Measurements from ENCODE around the gene ENTREP1. TPM values are rescaled to one million over a fixed set of nuclear protein-coding genes. Genes with fewer than 3 reads are reported as not detected.

ENTREP1 gene
- total and polyA plus RNA-seq, 2 of the 4 experiments (the other 2 are of a cell fraction), result not detected

- H4K5ac ChIP-seq (ENCODE audit: low read depth, low read length), result no peak overlapping the region
- H2AK9ac ChIP-seq (replicated peaks; ENCODE audit: low read depth, low read length, poor library complexity), result no peak overlapping the region
- no peak overlapping the region for H2BK120ac ChIP-seq (ENCODE audit: low read depth, low read length)
- no peak overlapping the region for H3K27ac ChIP-seq (ENCODE audit: insufficient read depth, low read length)
- TF ChIP-seq ELK1 (IDR thresholded peaks at IDR 0.05; ENCODE audit: borderline replicate concordance, low read depth, low read length), result no peak
- no peak for TF ChIP-seq SMC3 (IDR thresholded peaks at IDR 0.05; ENCODE audit: low read depth, low read length)
- TF ChIP-seq RCOR1 (IDR thresholded peaks at IDR 0.05; ENCODE audit: insufficient replicate concordance, low read length), result no peak
- TF ChIP-seq, protein P1, sequence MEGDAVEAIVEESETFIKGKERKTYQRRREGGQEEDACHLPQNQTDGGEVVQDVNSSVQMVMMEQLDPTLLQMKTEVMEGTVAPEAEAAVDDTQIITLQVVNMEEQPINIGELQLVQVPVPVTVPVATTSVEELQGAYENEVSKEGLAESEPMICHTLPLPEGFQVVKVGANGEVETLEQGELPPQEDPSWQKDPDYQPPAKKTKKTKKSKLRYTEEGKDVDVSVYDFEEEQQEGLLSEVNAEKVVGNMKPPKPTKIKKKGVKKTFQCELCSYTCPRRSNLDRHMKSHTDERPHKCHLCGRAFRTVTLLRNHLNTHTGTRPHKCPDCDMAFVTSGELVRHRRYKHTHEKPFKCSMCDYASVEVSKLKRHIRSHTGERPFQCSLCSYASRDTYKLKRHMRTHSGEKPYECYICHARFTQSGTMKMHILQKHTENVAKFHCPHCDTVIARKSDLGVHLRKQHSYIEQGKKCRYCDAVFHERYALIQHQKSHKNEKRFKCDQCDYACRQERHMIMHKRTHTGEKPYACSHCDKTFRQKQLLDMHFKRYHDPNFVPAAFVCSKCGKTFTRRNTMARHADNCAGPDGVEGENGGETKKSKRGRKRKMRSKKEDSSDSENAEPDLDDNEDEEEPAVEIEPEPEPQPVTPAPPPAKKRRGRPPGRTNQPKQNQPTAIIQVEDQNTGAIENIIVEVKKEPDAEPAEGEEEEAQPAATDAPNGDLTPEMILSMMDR (conservative IDR thresholded peaks at IDR 0.05; ENCODE audit: low read depth, low read length), result no peak
- TF ChIP-seq CHD1 (IDR thresholded peaks at IDR 0.05; ENCODE audit: low read depth, low read length), result no peak
- TF ChIP-seq MXI1 (IDR thresholded peaks at IDR 0.05; ENCODE audit: borderline replicate concordance, low read depth, low read length), result no peak
- no peak for TF ChIP-seq CEBPB (IDR thresholded peaks at IDR 0.05; ENCODE audit: low read depth, low read length)
- no peak for TF ChIP-seq USF2 (IDR thresholded peaks at IDR 0.05; ENCODE audit: low read depth, low read length)
- no peak for TF ChIP-seq RFX5 (IDR thresholded peaks at IDR 0.05; ENCODE audit: low read depth, low read length)
- TF ChIP-seq RAD21 (IDR thresholded peaks at IDR 0.05; ENCODE audit: low read length), result no peak
- no peak for TF ChIP-seq BHLHE40 (IDR thresholded peaks at IDR 0.05; ENCODE audit: low read depth, low read length)
- no peak for TF ChIP-seq MAZ (IDR thresholded peaks at IDR 0.05; ENCODE audit: borderline replicate concordance, low read depth, low read length)
- TF ChIP-seq FOS (IDR thresholded peaks at IDR 0.05; ENCODE audit: low read depth, low read length), result no peak
- TF ChIP-seq NFE2L2 (IDR thresholded peaks at IDR 0.05; ENCODE audit: low read depth, low read length), result no peak
- TF ChIP-seq POLR2A (IDR thresholded peaks at IDR 0.05; ENCODE audit: low read depth, low read length), result no peak
- no peak for TF ChIP-seq MAFK (IDR thresholded peaks at IDR 0.05; ENCODE audit: low read depth, low read length)
- no peaks in the 10 kb centered on the region for H3K9me3 ChIP-seq (ENCODE audit: control insufficient read depth, insufficient read depth, low read length)
- H3K36me3 ChIP-seq (ENCODE audit: control insufficient read depth, insufficient read depth, low read length), result no peaks in the 10 kb centered on the region
- H3K4me2 ChIP-seq (ENCODE audit: low read depth, low read length), result no peak overlapping the region
- H3K4ac ChIP-seq (ENCODE audit: low read depth, low read length), result no peak overlapping the region
- peaks cover 65% of the 10 kb centered on the region for H3K27me3 ChIP-seq (ENCODE audit: control insufficient read depth, insufficient read depth, low read length)
- no peak overlapping the region for H2BK15ac ChIP-seq (ENCODE audit: low read depth, low read length)
- dilution Hi-C loops (cut with HindIII; ENCODE audit: low sequenced_read_pairs, unreplicated experiment) (no loop called here), in situ Hi-C loops (cut with MboI; ENCODE audit: low sequenced_read_pairs) (no loop called here), intact Hi-C loops (cut with micrococcal nuclease) (no loop called here)
- H3K79me1 ChIP-seq (ENCODE audit: low read depth in 1 of 2, low read length in 2 of 2), result no peaks in the 10 kb centered on the region
- no peak overlapping the region for H2BK20ac ChIP-seq (ENCODE audit: low read depth, low read length)
- CTCF ChIA-PET, result no interaction called here
- H3K9me1 ChIP-seq (ENCODE audit: insufficient read depth, low read length), result no peaks in the 10 kb centered on the region
- no peaks in the 10 kb centered on the region for H4K20me1 ChIP-seq (ENCODE audit: insufficient read depth, low read length)
- H2AFZ ChIP-seq (replicated peaks; ENCODE audit: low read length, poor library complexity), result no peak overlapping the region
- POLR2A ChIA-PET (ENCODE audit: unreplicated experiment), result no interaction called here
- no peak for DNase-seq
- H2AK5ac ChIP-seq (ENCODE audit: low read depth, low read length), result no peak overlapping the region
- H2BK5ac ChIP-seq (ENCODE audit: low read depth, low read length, poor library complexity, severe bottlenecking), result no peak overlapping the region
- no peak overlapping the region for H3K56ac ChIP-seq (ENCODE audit: extremely low read depth, insufficient read depth, low read length)
- H4K8ac ChIP-seq (ENCODE audit: low read depth in 2 of 2, low read length in 2 of 2), result no peak overlapping the region
- no peak overlapping the region for H4K91ac ChIP-seq (ENCODE audit: insufficient read depth, low read depth, low read length)
- no TSS peak for BruUV-seq (replicated peaks)
- H3K4me1 ChIP-seq (ENCODE audit: control insufficient read depth, insufficient read depth, low read length), result no peaks in the 10 kb centered on the region
- no CpG with 5 or more reads among the region's 2 CpGs for WGBS, 2 experiments (ENCODE audit: extremely low coverage in 2 of 2, insufficient read length in 1 of 2)
- no peak overlapping the region for H3K9ac ChIP-seq (ENCODE audit: low read depth, low read length)
- H3K18ac ChIP-seq (ENCODE audit: low read depth, low read length), result no peak overlapping the region
- H3K23ac ChIP-seq (ENCODE audit: low read depth, low read length), result no peak overlapping the region
- no peak for ATAC-seq (ENCODE audit: low read depth)
- no peak overlapping the region for H3K4me3 ChIP-seq (ENCODE audit: insufficient read depth, low read depth, low read length)
- H3K14ac ChIP-seq (replicated peaks; ENCODE audit: low read depth, low read length), result no peak overlapping the region
Observed at GRCh38 chr9:69323861-69324260, 1.2 kb upstream of the ENTREP1 start.

Measured in IMR-90 (cell line).